Stimulated activated memory B cell treated with anti-CD40 and anti-IgM and Interleukin-4, amounts not matched to agents 10 μg/mL and 1 μg/mL and 100 μg/mL, for 72 hours (primary cell): ENCODE data around the gene NHLRC2.
"Not testable (repeated sequence)": the region's sequence is repeated elsewhere in the genome, so short reads cannot be mapped to it uniquely, and the experiment has no call there.

ENCODE experiments used
- ATAC-seq: fragments of 150-1000 bp; cut with Tn5 transposase; 2 replicates; pipeline ENCODE4 v1.10.0; 2021
- H3K27ac Mint-ChIP-seq: one replicate; pipeline ENCODE4 v1.8.0; 2022; ENCODE audit warnings: mild to moderate bottlenecking, mixed read lengths
- H3K27me3 Mint-ChIP-seq: one replicate; pipeline ENCODE4 v1.8.0; 2022; ENCODE audit warnings: mixed read lengths
- H3K36me3 Mint-ChIP-seq: one replicate; pipeline ENCODE4 v1.8.0; 2022; ENCODE audit warnings: mixed read lengths
- H3K4me1 Mint-ChIP-seq: one replicate; pipeline ENCODE4 v1.8.0; 2022; ENCODE audit warnings: mixed read lengths
- H3K4me3 Mint-ChIP-seq: one replicate; pipeline ENCODE4 v1.8.0; 2022; ENCODE audit warnings: mild to moderate bottlenecking, moderate library complexity, mixed read lengths
- H3K9me3 Mint-ChIP-seq: one replicate; pipeline ENCODE4 v1.8.0; 2022; ENCODE audit warnings: mixed read lengths

Gene NHLRC2

GRCh38 chr10:113937258-113937657 is 82.8 kb downstream of the NHLRC2 start:
- Mint-ChIP-seq H3K4me3 (no peak overlapping the region), H3K27ac (no peak overlapping the region), H3K36me3 (peaks cover 6% of the 10 kb centered on the region), H3K4me1 (no peaks in the 10 kb centered on the region), H3K27me3 (peaks cover 29% of the 10 kb centered on the region), H3K9me3 (peaks cover 6% of the 10 kb centered on the region)
- ATAC-seq: no peak

GRCh38 chr10:113937756-113938155 is 83.3 kb downstream of the NHLRC2 start:
- Mint-ChIP-seq H3K27ac (no peak overlapping the region), H3K27me3 (peaks cover 29% of the 10 kb centered on the region), H3K9me3 (peaks cover 6% of the 10 kb centered on the region), H3K4me1 (no peaks in the 10 kb centered on the region), H3K4me3 (no peak overlapping the region), H3K36me3 (peaks cover 7% of the 10 kb centered on the region)
- no peak for ATAC-seq

GRCh38 chr10:113939212-113939860 is 84.9 kb downstream of the NHLRC2 start:
- no peak overlapping the region for H3K4me3 Mint-ChIP-seq
- no peak overlapping the region for H3K27ac Mint-ChIP-seq
- peaks cover 7% of the 10 kb centered on the region for H3K36me3 Mint-ChIP-seq
- ATAC-seq: no peak
- H3K4me1 Mint-ChIP-seq: no peaks in the 10 kb centered on the region
- H3K27me3 Mint-ChIP-seq: peaks cover 29% of the 10 kb centered on the region
- peaks cover 6% of the 10 kb centered on the region for H3K9me3 Mint-ChIP-seq

GRCh38 chr10:113941140-113941539 is 86.7 kb downstream of the NHLRC2 start:
- Mint-ChIP-seq H3K9me3 (peaks cover 6% of the 10 kb centered on the region), H3K27ac (no peak overlapping the region), H3K36me3 (peaks cover 7% of the 10 kb centered on the region), H3K4me1 (no peaks in the 10 kb centered on the region), H3K4me3 (no peak overlapping the region), H3K27me3 (peaks cover 29% of the 10 kb centered on the region)
- ATAC-seq: no peak

GRCh38 chr10:113943196-113943595 is 88.7 kb downstream of the NHLRC2 start:
- H3K27ac Mint-ChIP-seq, H3K4me1 Mint-ChIP-seq, ATAC-seq, H3K4me3 Mint-ChIP-seq, H3K36me3 Mint-ChIP-seq, H3K9me3 Mint-ChIP-seq: not testable (repeated sequence)
- peaks cover 24% of the 10 kb centered on the region for H3K27me3 Mint-ChIP-seq

- Mint-ChIP-seq H3K4me1 (no peaks in the 10 kb centered on the region), H3K4me3 (no peak overlapping the region), H3K36me3 (peaks cover 7% of the 10 kb centered on the region), H3K27ac (no peak overlapping the region), H3K27me3 (peaks cover 7% of the 10 kb centered on the region), H3K9me3 (peaks cover 6% of the 10 kb centered on the region)
- no peak for ATAC-seq
These were observed 90.7 kb downstream of the NHLRC2 start for GRCh38 chr10:113945075-113945686.

- Mint-ChIP-seq H3K27me3 (peaks cover 2% of the 10 kb centered on the region), H3K27ac (no peak overlapping the region), H3K9me3 (peaks cover 6% of the 10 kb centered on the region), H3K4me3 (no peak overlapping the region), H3K36me3 (peaks cover 7% of the 10 kb centered on the region), H3K4me1 (no peaks in the 10 kb centered on the region)
- ATAC-seq: no peak
These were observed 91.2 kb downstream of the NHLRC2 start for GRCh38 chr10:113945687-113946085.

- Mint-ChIP-seq H3K4me3 (no peak overlapping the region), H3K27me3 (no peaks in the 10 kb centered on the region), H3K9me3 (no peaks in the 10 kb centered on the region), H3K27ac (no peak overlapping the region), H3K36me3 (no peaks in the 10 kb centered on the region), H3K4me1 (no peaks in the 10 kb centered on the region)
- ATAC-seq: no peak
These were observed 93.0 kb downstream of the NHLRC2 start for GRCh38 chr10:113947184-113948041.

- ATAC-seq: no peak
- Mint-ChIP-seq H3K4me1 (no peaks in the 10 kb centered on the region), H3K36me3 (no peaks in the 10 kb centered on the region), H3K27me3 (no peaks in the 10 kb centered on the region), H3K4me3 (no peak overlapping the region), H3K9me3 (no peaks in the 10 kb centered on the region), H3K27ac (no peak overlapping the region)
These were observed 93.6 kb downstream of the NHLRC2 start for GRCh38 chr10:113948048-113948447.

- no peaks in the 10 kb centered on the region for H3K4me1 Mint-ChIP-seq
- no peak overlapping the region for H3K4me3 Mint-ChIP-seq
- ATAC-seq: no peak
- H3K36me3 Mint-ChIP-seq: no peaks in the 10 kb centered on the region
- H3K27me3 Mint-ChIP-seq: no peaks in the 10 kb centered on the region
- H3K9me3 Mint-ChIP-seq: no peaks in the 10 kb centered on the region
- H3K27ac Mint-ChIP-seq: no peak overlapping the region
These were observed 95.8 kb downstream of the NHLRC2 start for GRCh38 chr10:113950268-113950667.

- no peak overlapping the region for H3K27ac Mint-ChIP-seq
These were observed 99.2 kb downstream of the NHLRC2 start for GRCh38 chr10:113953505-113954272.

GRCh38 chr10:113954409-113954808 is 99.9 kb downstream of the NHLRC2 start:
- Mint-ChIP-seq H3K4me1 (peaks cover 4% of the 10 kb centered on the region), H3K9me3 (no peaks in the 10 kb centered on the region), H3K36me3 (no peaks in the 10 kb centered on the region), H3K27ac (no peak overlapping the region), H3K4me3 (no peak overlapping the region), H3K27me3 (no peaks in the 10 kb centered on the region)
- no peak for ATAC-seq

More at GRCh38 chr10:113953505-113954272, 99.2 kb downstream of the NHLRC2 start:
- H3K27me3 Mint-ChIP-seq: no peaks in the 10 kb centered on the region
- ATAC-seq: no peak
- H3K36me3 Mint-ChIP-seq: no peaks in the 10 kb centered on the region
- no peaks in the 10 kb centered on the region for H3K4me1 Mint-ChIP-seq
- no peaks in the 10 kb centered on the region for H3K9me3 Mint-ChIP-seq
- no peak overlapping the region for H3K4me3 Mint-ChIP-seq

- no peaks in the 10 kb centered on the region for H3K27me3 Mint-ChIP-seq
- peaks cover 24% of the 10 kb centered on the region for H3K4me1 Mint-ChIP-seq
- no peak for ATAC-seq
- no peak overlapping the region for H3K27ac Mint-ChIP-seq
- no peaks in the 10 kb centered on the region for H3K9me3 Mint-ChIP-seq
- H3K36me3 Mint-ChIP-seq: no peaks in the 10 kb centered on the region
- no peak overlapping the region for H3K4me3 Mint-ChIP-seq
These were observed 102.6 kb downstream of the NHLRC2 start for GRCh38 chr10:113957013-113957412.

GRCh38 chr10:113958631-113959382 is 104.3 kb downstream of the NHLRC2 start:
- Mint-ChIP-seq H3K4me3 (no peak overlapping the region), H3K27ac (no peak overlapping the region)

More at GRCh38 chr10:113958631-113959382, 104.3 kb downstream of the NHLRC2 start:
- H3K36me3 Mint-ChIP-seq: no peaks in the 10 kb centered on the region
- H3K27me3 Mint-ChIP-seq: no peaks in the 10 kb centered on the region
- H3K9me3 Mint-ChIP-seq: no peaks in the 10 kb centered on the region
- H3K4me1 Mint-ChIP-seq: peaks cover 26% of the 10 kb centered on the region
- ATAC-seq: no peak
